IMR-90 (cell line): ENCODE measurements around the gene GPSM1. TPM values are rescaled to one million over a fixed set of nuclear protein-coding genes. Genes with fewer than 3 reads are reported as not detected.

Experiments used
- ATAC-seq: fragments of 200-7000 bp; cut with Tn5 transposase; 2 replicates; pipeline ENCODE4 v1.9.1; 2020; ENCODE audit warnings: low read depth, mild to moderate bottlenecking, moderate library complexity
- BruUV-seq: library from RNA; stranded (reverse); fragments of 400-500 nt; replicated peaks from 2 replicates; lab custom pipeline; 2021; lab: Mats Ljungman, UMichigan
- CTCF ChIA-PET: fragments of 300-600 bp; formaldehyde crosslinking; extraction: SDS; loops from one replicate; lab custom pipeline; 2021; ENCODE audit warnings: antibody characterized with exemption; lab: Yijun Ruan, JAX
- POLR2A ChIA-PET: fragments of 300-600 bp; sonication (Branson Sonifier 250); formaldehyde crosslinking; loops from one replicate; lab custom pipeline; 2022; ENCODE audit warnings: antibody characterized with exemption; ENCODE audit not compliant: unreplicated experiment; lab: Charles Lee
- DNase-seq: peaks from one replicate; pipeline ENCODE4 v3.0.0; 2013
- H2AFZ ChIP-seq: replicated peaks from 2 replicates; pipeline ENCODE3; 2013; ENCODE audit warnings: low read length, mild to moderate bottlenecking; ENCODE audit not compliant: poor library complexity
- H2AK5ac ChIP-seq: 2 replicates; pipeline ENCODE4 v1.6.1; 2013; ENCODE audit warnings: low read depth, low read length, inconsistent platforms
- H2AK9ac ChIP-seq: replicated peaks from 2 replicates; pipeline ENCODE3; 2013; ENCODE audit warnings: mild to moderate bottlenecking, low read depth, low read length, moderate library complexity; ENCODE audit not compliant: poor library complexity
- H2BK120ac ChIP-seq: 2 replicates; pipeline ENCODE4 v1.6.1; 2013; ENCODE audit warnings: low read depth, low read length, inconsistent platforms
- H2BK15ac ChIP-seq: 3 replicates; pipeline ENCODE4 v1.6.1; 2013; ENCODE audit warnings: low read depth, low read length, inconsistent platforms
- H2BK20ac ChIP-seq: 2 replicates; pipeline ENCODE4 v1.6.1; 2013; ENCODE audit warnings: low read depth, mild to moderate bottlenecking, inconsistent platforms, low read length, moderate library complexity
- H2BK5ac ChIP-seq: 2 replicates; pipeline ENCODE4 v1.6.1; 2013; ENCODE audit warnings: mild to moderate bottlenecking, low read depth, low read length, inconsistent platforms; ENCODE audit not compliant: poor library complexity, severe bottlenecking
- H3K14ac ChIP-seq: replicated peaks from 2 replicates; pipeline ENCODE4 v1.6.1; 2013; ENCODE audit warnings: low read depth, low read length, inconsistent platforms
- H3K18ac ChIP-seq: 2 replicates; pipeline ENCODE4 v1.6.1; 2013; ENCODE audit warnings: low read depth, low read length, control low read depth
- H3K23ac ChIP-seq: 2 replicates; pipeline ENCODE4 v1.6.1; 2013; ENCODE audit warnings: low read depth, low read length, inconsistent platforms
- H3K27ac ChIP-seq: 2 replicates; pipeline ENCODE4 v1.5.1; 2013; ENCODE audit warnings: mild to moderate bottlenecking, control low read depth, low read length; ENCODE audit not compliant: insufficient read depth
- H3K27me3 ChIP-seq: 2 replicates; pipeline ENCODE4 v1.6.1; 2013; ENCODE audit warnings: low read length; ENCODE audit not compliant: control insufficient read depth, insufficient read depth
- H3K36me3 ChIP-seq: 2 replicates; pipeline ENCODE4 v1.6.1; 2013; ENCODE audit warnings: low read length, mixed read lengths; ENCODE audit not compliant: control insufficient read depth, insufficient read depth
- H3K4ac ChIP-seq: 2 replicates; pipeline ENCODE4 v1.6.1; 2013; ENCODE audit warnings: low read depth, low read length, inconsistent platforms
- H3K4me1 ChIP-seq: 2 replicates; pipeline ENCODE4 v1.6.1; 2013; ENCODE audit warnings: low read length, mixed read lengths; ENCODE audit not compliant: control insufficient read depth, insufficient read depth
- H3K4me2 ChIP-seq: 2 replicates; pipeline ENCODE4 v1.6.1; 2013; ENCODE audit warnings: low read depth, mild to moderate bottlenecking, control low read depth, low read length, moderate library complexity
- H3K4me3 ChIP-seq: 2 replicates; pipeline ENCODE4 v1.5.1; 2013; ENCODE audit warnings: low read depth, mild to moderate bottlenecking, control low read depth, low read length, moderate library complexity; ENCODE audit not compliant: insufficient read depth
- H3K56ac ChIP-seq: 2 replicates; pipeline ENCODE4 v1.6.1; 2013; ENCODE audit warnings: low read length, inconsistent platforms; ENCODE audit not compliant: insufficient read depth; ENCODE audit errors: extremely low read depth
- H3K79me1 ChIP-seq, 2 experiments: 2 replicates each; pipeline ENCODE4 v1.6.1; 2013; ENCODE audit warnings: low read length in 2 of 2, inconsistent platforms in 1 of 2, low read depth in 1 of 2
- H3K9ac ChIP-seq: 2 replicates; pipeline ENCODE4 v1.6.1; 2013; ENCODE audit warnings: low read depth, low read length, control low read depth
- H3K9me1 ChIP-seq: 2 replicates; pipeline ENCODE4 v1.6.1; 2013; ENCODE audit warnings: low read length, inconsistent platforms; ENCODE audit not compliant: insufficient read depth
- H3K9me3 ChIP-seq: 2 replicates; pipeline ENCODE4 v1.6.1; 2013; ENCODE audit warnings: low read length; ENCODE audit not compliant: control insufficient read depth, insufficient read depth
- H4K20me1 ChIP-seq: 2 replicates; pipeline ENCODE4 v1.6.1; 2013; ENCODE audit warnings: low read length, inconsistent platforms; ENCODE audit not compliant: insufficient read depth
- H4K5ac ChIP-seq: 2 replicates; pipeline ENCODE4 v1.6.1; 2013; ENCODE audit warnings: mild to moderate bottlenecking, low read depth, low read length, control low read depth
- H4K8ac ChIP-seq, 2 experiments: 2 replicates each; pipeline ENCODE4 v1.6.1; 2013; ENCODE audit warnings: low read depth in 2 of 2, low read length in 2 of 2, control low read depth in 1 of 2, inconsistent platforms in 1 of 2
- H4K91ac ChIP-seq: 2 replicates; pipeline ENCODE4 v1.6.1; 2013; ENCODE audit warnings: low read depth, low read length, inconsistent platforms; ENCODE audit not compliant: insufficient read depth
- BHLHE40 ChIP-seq: fragments of 150-350 bp; IDR thresholded peaks from 2 replicates; pipeline ENCODE4 v1.6.1; 2016; ENCODE audit warnings: mild to moderate bottlenecking, low read depth, low read length
- CEBPB ChIP-seq: IDR thresholded peaks from 2 replicates; pipeline ENCODE4 v1.6.1; 2012; ENCODE audit warnings: low read depth, low read length, improper control_type of control experiment
- CHD1 ChIP-seq: IDR thresholded peaks from 2 replicates; pipeline ENCODE4 v1.6.1; 2012; ENCODE audit warnings: low read depth, low read length, improper control_type of control experiment
- CTCF ChIP-seq: conservative IDR thresholded peaks from 2 replicates; pipeline ENCODE4 v1.5.1; 2012; ENCODE audit warnings: mild to moderate bottlenecking, low read depth, low read length, improper control_type of control experiment
- FOS ChIP-seq: fragments of 150-350 bp; IDR thresholded peaks from 2 replicates; pipeline ENCODE4 v1.6.1; 2016; ENCODE audit warnings: low read depth, low read length
- MAFK ChIP-seq: IDR thresholded peaks from 2 replicates; pipeline ENCODE4 v1.6.1; 2012; ENCODE audit warnings: low read depth, low read length, improper control_type of control experiment
- MAZ ChIP-seq: IDR thresholded peaks from 2 replicates; pipeline ENCODE4 v1.6.1; 2012; ENCODE audit warnings: low read depth, mild to moderate bottlenecking, low read length, improper control_type of control experiment, moderate library complexity, borderline replicate concordance
- MXI1 ChIP-seq: IDR thresholded peaks from 2 replicates; pipeline ENCODE4 v1.6.1; 2012; ENCODE audit warnings: low read depth, mild to moderate bottlenecking, low read length, moderate library complexity, borderline replicate concordance
- NFE2L2 ChIP-seq: fragments of 150-350 bp; IDR thresholded peaks from 2 replicates; pipeline ENCODE4 v1.6.1; 2016; ENCODE audit warnings: low read depth, mild to moderate bottlenecking, low read length
- POLR2A ChIP-seq: IDR thresholded peaks from 2 replicates; pipeline ENCODE4 v1.6.1; 2012; ENCODE audit warnings: mild to moderate bottlenecking, low read depth, low read length
- RAD21 ChIP-seq: IDR thresholded peaks from 2 replicates; pipeline ENCODE4 v1.6.1; 2012; ENCODE audit warnings: low read length, improper control_type of control experiment
- RCOR1 ChIP-seq: IDR thresholded peaks from 2 replicates; pipeline ENCODE4 v1.6.1; 2012; ENCODE audit warnings: mild to moderate bottlenecking, low read length, improper control_type of control experiment; ENCODE audit not compliant: insufficient replicate concordance
- RFX5 ChIP-seq: IDR thresholded peaks from 2 replicates; pipeline ENCODE4 v1.8.0; 2012; ENCODE audit warnings: low read depth, mild to moderate bottlenecking, low read length, moderate library complexity
- SMC3 ChIP-seq: fragments of 150-350 bp; IDR thresholded peaks from 2 replicates; pipeline ENCODE4 v1.6.1; 2016; ENCODE audit warnings: low read depth, mild to moderate bottlenecking, antibody characterized with exemption, low read length, moderate library complexity
- USF2 ChIP-seq: fragments of 150-350 bp; IDR thresholded peaks from 2 replicates; pipeline ENCODE4 v1.6.1; 2017; ENCODE audit warnings: mild to moderate bottlenecking, antibody characterized with exemption, low read length, low read depth
- WGBS, 2 experiments: methylation state at CpG; one replicate each; pipeline versions ENCODE4 v1.1.5 to v1.1.7; 2013; ENCODE audit warnings: missing lambda C conversion rate in 2 of 2; ENCODE audit not compliant: insufficient read length in 1 of 2; ENCODE audit errors: extremely low coverage in 2 of 2; 5-methylcytosine and 5-hydroxymethylcytosine counted together
- dilution Hi-C: fragments of 300-500 bp; cut with HindIII; formaldehyde crosslinking; loops from one replicate; pipeline ENCODE4 v1.14.3; 2018; ENCODE audit warnings: low sequenced_read_pairs; ENCODE audit not compliant: unreplicated experiment
- in situ Hi-C: fragments of 300-500 bp; cut with MboI; formaldehyde crosslinking; loops from 3 replicates; pipeline ENCODE4 v1.14.3; 2019; ENCODE audit warnings: low sequenced_read_pairs, inconsistent platforms, mixed read lengths
- intact Hi-C: fragments of 100-400 bp; cut with micrococcal nuclease; formaldehyde crosslinking; loops from 2 replicates; pipeline ENCODE4 v1.10.0; 2022
- polyA plus RNA-seq, 3 experiments: library from polyadenylated mRNA; depleted of rRNA; stranded (reverse); fragments of >200 nt; gene quantifications; 2 replicates each; pipeline ENCODE4 v1.2.3, GENCODE V29; 2012; ENCODE audit warnings: low replicate concordance in 1 of 3
- total RNA-seq: library from RNA; depleted of rRNA; stranded (reverse); fragments of >200 nt; gene quantifications from 2 replicates; pipeline ENCODE4 v1.2.3, GENCODE V29; 2012

The GPSM1 gene
- total and polyA plus RNA-seq, 2 of the 4 experiments (the other 2 are of a cell fraction): 28.7 to 71.2 TPM

- Histone ChIP-seq H3K9me1 (peaks cover 9% of the 10 kb centered on the region), H3K4me2 (peak overlapping the region; percentile 30; the same call in 1 of the 2 replicates), H3K27me3 (no peaks in the 10 kb centered on the region), H3K4me3 (no peak overlapping the region), H2AK9ac (peak overlapping the region; percentile 90), H3K18ac (peak overlapping the region; percentile 83), H3K9me3 (no peaks in the 10 kb centered on the region), H3K27ac (peak overlapping the region; percentile 69), H3K4ac (peak overlapping the region; percentile 98), H3K23ac (peak overlapping the region; percentile 51; the same call in 1 of the 2 replicates), H2BK15ac (peak overlapping the region; percentile 85; the same call in 1 of the 3 replicates), H3K56ac (no peak overlapping the region; the same call in 1 of the 2 replicates), H3K14ac (peak overlapping the region; percentile 92), H3K36me3 (peaks cover 1% of the 10 kb centered on the region; the same call in 1 of the 2 replicates), H4K20me1 (no peaks in the 10 kb centered on the region), H2AK5ac (peak overlapping the region; percentile 89), H3K79me1 (no peaks in the 10 kb centered on the region; a peak in 1 of 4 replicates), H2AFZ (peak overlapping the region; percentile 90), H3K4me1 (peaks cover 15% of the 10 kb centered on the region), H4K91ac (peak overlapping the region; percentile 98), H4K8ac (peak overlapping the region; percentile 97 to 99), H3K9ac (peak overlapping the region; percentile 26), H2BK20ac (peak overlapping the region; percentile 13), H2BK5ac (peak overlapping the region; percentile 66), H2BK120ac (peak overlapping the region; percentile 90), H4K5ac (peak overlapping the region; percentile 97)
- BruUV-seq: no TSS peak
- dilution Hi-C loops (no loop called here), in situ Hi-C loops (no loop called here), intact Hi-C loops (no loop called here)
- WGBS, 2 experiments: 27% methylated on average over 13 of the region's 21 CpGs; no CpG with 5 or more reads in 1 of the 2 experiments
- CTCF ChIA-PET: interaction anchor here (0.7 to 1.5 kb wide), 4 partner anchors 9 to 40 kb away, joined by 3 to 8 read pairs (median 3); partner anchors contain the start of gene DNLZ
- ATAC-seq: peak; percentile 89
- DNase-seq: peak; percentile 86
- POLR2A ChIA-PET: no interaction called here
- TF ChIP-seq RFX5 (no peak), MAFK (no peak), NFE2L2 (no peak), BHLHE40 (peak; percentile 33; the same call in 1 of the 2 replicates), RCOR1 (no peak), MXI1 (0 out of 2 replicates have a peak, but pooled peaks have one; percentile 49), CHD1 (no peak), SMC3 (peak; percentile 18; the same call in 1 of the 2 replicates), FOS (peak; percentile 43; the same call in 1 of the 2 replicates), USF2 (peak; percentile 19; the same call in 1 of the 2 replicates), MAZ (peak; percentile 93), CEBPB (peak; percentile 99), RAD21 (peak; percentile 46; the same call in 1 of the 2 replicates), CTCF (peak; percentile 50), POLR2A (no peak)
Observed at GRCh38 chr9:136372561-136373299, 45.4 kb downstream of the GPSM1 start.
